DMS153 (cell line): Measurements from ENCODE around the gene CKS1B.

Source experiments
- DNase-seq: peaks from one replicate; lab custom pipeline; 2025; lab: John Stamatoyannopoulos, UW

Gene CKS1B

DNA sequence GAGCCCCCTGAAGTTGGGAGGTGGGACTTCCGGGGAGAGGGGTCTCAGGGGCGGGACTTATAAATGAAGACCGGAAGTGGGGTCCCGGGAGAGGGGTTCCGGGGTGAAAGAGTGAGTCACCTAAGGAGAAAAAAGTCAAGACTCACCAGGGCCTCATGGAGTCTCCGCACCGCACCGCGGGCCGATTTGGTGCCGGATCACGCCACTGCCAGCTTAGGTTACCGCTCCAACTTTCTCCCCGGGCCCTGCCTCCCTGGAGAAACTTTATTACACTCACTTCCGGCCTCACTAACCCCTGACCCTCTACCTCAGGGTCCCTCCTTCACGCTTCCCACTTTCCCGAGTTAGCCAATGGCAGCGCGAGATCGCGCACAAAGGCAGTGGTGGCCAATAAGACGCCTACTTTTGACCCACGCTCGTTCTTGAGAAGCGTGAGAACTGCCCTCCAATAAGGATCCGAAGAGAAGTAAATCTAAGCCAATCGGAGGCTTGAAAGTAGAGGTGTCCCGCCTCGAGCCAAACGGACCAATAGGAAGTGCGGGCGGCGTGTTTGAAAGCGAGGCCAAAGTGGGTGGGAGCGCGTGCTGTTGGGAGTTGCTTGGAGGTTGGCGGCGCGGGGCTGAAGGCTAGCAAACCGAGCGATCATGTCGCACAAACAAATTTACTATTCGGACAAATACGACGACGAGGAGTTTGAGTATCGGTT lies at the start of gene CKS1B:
Gene CKS1B, plus strand, starts transcription at position 580 of the 706 bp plus-strand sequence. Its CDS starts 65 bp downstream, at position 645.
- DNase-seq: peak; percentile 100

DNA sequence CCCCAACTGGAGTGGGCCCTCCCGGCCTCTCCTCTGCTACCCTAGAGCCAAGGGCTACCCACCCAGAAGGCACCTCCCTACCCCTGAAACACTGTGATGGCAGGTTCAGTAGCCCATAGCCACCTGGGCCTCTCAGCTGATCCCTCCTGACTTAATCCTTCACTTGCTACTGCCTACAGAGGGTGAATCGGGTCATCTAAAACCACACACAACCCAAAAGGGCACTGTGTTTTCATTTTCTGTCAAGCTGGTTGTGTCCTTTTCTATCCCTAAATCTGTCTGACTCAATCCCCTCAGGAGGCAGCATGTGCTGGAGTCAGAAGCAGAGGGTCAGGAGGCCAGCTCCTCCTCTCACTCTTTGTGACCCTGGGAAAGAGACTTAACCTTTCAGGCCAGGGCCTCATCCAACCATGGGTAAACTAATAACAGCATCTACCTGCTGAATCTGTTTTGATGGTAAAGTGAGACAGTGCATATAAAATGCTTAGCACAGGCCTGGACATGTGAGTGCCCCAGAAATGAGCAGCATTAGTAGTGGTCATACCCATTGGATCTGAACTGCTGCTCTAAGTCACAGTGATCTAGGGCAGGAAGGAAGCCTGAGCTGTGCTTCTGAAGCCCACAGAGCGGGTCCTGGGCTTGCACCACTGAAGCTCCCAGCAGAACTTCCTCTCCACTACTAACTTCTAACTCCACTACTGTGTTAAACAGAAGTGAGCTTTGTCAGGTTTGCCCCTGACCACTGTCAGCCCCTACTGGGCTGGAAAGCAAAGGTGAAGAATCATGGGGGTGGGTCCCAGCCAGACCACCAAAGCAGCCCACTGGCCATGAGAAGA lies 48.9 kb upstream of the CKS1B start:
- DNase-seq: no peak

DNA sequence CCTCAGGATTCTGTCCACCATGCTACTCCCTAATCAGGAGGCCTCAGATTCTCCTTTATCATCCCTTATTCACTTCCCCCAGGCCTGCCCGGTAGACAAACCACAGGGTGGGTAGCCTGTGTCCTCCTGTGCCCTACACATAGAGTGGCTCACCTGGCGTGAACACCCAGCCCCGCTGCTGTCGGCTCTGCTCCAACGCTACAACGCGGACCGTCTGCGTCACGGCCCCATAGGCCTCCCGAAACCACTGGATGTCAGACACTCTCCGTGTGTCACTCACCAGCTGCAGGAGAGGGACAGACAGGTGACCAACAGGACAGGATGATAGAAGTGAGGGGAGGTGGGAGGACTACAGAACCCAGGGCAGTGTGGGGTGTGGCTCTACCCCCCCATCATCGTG lies 48.3 kb upstream of the CKS1B start:
- no peak for DNase-seq

DNA sequence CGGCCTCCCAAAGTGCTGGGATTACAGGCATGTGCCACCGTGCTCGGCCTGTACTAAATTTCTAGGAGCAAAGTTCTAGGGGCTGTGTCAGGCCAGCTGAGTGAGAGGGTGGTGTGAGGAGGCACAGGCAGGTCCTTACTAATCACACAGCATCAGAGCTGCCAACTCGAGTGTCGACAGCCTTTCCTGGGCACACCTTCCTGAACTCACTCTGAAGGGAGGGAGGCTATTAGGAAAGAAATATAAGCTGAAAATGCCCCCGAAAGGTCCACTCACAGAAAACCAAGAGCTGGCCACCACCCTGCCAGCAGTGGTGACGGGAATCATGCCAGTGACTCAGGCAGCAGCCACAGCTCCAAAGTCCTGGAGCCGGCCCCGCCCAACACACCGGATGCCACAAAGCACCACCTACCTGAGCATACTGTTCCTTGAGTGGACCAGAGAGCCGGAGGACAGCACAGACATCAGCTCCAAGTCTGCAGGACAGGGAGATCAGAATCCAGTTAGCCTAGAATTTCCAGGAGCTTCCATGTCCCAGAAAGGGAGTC lies 42.5 kb upstream of the CKS1B start:
- peak; percentile 32 for DNase-seq

DNA sequence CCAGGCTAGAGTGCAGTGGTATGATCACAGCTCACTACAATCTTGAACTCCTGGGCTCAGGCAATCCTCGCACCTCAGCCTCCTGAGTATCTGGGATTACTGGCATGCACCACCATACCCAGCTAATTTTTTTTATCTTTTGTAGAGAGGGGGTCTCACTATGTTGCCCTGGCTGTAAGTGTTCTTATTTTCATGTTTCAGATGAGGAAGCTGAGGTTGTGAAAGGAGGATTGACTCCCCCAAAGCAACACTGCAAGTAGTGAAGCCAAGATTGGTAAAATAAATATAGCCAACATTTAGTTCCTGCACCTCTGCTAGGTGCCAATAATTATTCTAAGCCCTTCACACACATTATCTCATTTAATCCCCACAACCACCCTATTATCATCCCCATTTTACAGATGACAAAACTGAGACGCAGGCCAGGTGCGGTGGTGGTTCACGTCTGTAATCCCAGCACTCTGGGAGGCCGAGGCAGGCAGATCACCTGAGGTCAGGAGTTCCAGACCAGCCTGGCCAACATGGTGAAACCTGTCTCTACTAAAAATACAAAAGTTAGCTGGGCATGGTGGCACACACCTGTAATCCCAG lies 40.0 kb upstream of the CKS1B start:
- DNase-seq: no peak

DNA sequence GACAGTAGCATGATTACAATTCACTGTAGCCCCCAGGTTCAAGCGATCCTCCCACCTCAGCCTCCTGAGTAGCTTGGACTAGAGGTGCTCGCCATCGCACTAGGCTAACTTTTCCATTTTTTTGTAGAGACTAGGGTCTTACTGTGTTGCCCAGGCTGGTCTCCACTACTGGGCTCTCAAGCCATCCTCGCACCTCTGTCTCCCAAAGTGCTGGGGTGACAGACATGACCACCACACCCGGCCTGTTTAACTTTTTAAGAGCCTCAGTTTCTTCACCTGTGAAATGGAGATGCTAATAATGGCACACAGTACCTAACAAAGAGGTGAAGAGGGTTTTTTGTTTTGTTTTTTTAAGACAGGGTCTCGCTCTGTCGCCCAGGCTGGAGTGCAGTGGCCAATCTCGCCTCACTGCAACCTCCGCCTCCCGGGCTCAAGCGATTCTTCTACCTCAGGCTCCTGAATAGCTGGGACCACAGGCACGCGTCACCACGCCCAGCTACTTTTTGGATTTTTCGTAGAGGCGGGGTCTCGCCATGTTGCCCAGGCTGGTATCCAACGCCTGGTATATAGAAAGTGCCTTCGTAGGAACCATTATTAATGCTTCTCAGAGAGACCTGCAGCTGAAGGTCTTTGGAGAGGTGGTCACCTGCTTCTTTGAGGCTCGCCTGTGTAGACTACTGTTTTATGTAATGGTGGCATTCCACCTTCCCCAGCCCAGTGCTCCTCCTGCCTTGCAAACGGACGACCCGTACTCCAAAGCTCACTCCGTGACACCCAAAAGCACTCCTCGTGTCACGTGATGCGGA lies 38.5 kb upstream of the CKS1B start:
- no peak for DNase-seq

DNA sequence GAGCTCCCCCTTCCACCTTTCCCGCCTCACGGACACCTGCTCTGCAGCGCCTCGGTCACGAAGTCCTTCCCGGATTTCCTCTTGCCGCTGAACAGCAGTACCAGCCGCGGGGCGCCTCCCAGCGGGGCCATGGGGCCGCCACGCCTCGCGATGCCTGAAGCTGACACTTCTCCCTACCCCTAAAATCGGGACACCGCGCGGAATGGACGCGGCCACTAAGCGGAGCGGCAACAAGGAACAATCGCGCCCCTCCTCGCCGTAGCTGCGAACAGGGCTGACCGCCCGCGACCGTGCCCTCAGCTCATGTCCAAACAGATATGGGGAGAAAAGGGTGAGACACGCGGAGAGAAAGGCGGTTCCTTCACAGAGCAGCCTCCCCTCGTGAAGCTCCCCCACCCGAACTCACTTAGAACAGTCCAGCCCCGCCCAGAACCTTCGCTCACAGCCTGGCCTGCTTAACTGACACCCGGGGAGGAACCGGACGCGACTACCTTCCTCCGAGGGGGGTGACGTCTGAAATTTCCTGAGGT lies 37.9 kb upstream of the CKS1B start, which contains the start of gene PMVK:
Gene PMVK, minus strand, starts transcription at position 165 of the 530 bp plus-strand sequence. Its CDS starts 34 bp downstream, at position 131.
- DNase-seq: peak; percentile 98

DNA sequence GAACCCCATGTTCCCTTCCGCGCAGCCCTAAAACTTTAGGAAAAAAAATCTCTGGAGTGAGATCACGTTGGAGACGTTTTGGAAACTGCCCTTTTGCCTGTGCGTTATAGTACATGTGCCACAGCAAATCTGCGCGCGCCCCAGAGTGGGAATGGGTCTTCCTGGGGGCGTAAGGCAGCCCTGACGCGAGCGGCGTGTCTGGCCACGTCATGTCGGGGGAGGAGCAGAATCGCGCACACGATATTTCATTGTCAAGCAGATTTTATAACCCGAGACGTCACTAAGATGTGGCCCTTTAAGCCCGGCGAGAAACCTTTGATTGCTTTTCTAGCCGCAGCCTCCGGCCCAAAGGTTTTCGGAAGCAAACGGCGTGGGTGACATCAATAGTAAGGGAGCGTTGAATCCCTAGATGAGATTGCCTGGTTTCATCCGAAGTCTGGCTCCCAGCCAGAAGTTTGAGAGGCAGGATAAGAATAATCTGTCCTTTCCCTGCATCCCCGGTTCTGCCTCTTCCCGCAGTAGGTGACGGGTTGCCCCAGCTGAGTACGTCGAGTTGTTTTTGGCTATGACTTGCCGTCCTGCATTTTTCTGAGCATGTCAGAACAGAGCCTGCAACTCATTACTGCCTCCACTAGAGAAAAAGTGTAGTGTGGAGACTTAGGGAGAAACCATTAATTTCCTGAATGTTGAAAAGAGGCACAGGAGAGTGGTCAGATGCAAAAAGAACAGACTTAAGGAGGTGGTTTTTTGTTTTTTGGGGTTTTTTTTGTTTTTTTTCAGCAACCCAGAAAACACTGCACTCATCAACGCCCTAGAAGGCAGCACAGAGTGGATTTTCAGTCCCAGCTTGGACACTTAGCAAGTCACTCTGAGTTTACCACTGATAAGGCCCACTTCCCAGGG lies 37.1 kb upstream of the CKS1B start:
- peak; percentile 91 for DNase-seq

DNA sequence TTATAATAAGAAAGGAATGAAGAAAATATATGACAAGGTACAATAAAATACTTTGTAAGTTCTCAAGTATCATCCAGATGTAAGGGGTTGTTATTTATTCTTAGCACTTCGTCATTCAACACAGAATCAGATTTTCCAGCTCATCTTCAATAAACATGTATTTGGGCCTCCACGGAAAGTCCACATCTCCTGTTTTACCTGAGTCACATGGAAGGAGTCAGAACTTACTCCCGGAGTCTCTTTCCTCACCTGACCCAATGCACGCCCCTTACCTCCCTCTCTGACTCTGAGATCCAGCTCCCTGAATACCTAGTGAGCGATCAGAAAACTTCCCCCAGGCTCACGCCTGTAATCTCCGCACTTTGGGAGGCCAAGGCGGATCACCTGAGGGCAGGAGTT lies 36.5 kb upstream of the CKS1B start:
- no peak for DNase-seq

DNA sequence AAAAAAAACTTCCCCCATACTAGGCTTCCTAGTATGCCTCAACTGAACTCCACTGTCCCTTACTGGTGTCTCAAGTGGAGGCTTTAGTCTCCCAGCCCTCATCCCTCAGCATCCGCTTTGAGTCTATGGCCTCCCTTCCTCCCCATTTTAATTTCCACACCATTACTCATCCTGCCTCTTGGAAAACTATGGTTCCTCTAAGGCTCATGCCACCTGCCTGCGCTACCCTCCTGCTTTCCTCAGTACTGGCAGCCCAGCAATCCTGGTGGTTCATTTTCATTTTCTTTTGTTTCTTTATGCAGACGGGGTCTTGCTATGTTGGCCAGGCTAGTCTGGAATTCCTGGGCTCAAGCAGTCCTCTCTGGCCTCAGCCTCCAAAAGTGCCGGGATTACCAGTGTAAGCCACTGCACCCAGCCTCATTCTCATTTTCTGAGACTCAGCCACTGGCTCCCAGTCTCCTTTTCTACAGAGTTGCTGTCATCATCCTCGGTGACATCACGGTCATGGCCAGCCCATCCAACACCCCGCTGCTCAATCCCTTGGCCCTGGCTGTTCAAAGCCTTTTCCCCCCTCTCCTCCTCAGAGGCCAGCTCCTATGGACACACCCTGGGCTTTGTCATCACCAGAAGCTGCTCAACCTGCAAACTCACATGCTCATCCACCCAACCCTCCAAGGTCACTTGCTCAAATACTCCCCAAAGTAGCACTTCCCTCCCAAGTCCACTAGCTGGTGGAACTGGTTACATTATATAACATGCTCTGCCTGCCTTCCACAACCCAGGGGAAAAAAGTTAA lies 35.7 kb upstream of the CKS1B start:
- DNase-seq: no peak

DNA sequence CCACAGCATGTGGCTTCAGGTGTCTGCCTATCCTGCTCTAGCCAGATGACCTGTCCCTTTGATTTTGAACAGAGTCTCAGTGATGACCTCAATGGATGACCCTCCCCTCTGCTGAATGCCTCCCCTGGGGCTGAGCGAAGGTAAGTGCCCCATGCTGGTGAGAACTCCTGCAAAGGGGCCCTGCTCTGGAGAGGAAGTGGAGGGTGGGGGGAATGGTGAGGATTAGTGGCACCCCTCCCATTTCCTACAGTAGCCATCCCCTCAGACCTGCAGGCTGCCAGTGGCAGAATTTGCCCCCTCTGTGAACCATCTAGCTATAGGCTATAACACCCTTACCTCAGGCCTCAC lies 34.3 kb upstream of the CKS1B start:
- DNase-seq: no peak

DNA sequence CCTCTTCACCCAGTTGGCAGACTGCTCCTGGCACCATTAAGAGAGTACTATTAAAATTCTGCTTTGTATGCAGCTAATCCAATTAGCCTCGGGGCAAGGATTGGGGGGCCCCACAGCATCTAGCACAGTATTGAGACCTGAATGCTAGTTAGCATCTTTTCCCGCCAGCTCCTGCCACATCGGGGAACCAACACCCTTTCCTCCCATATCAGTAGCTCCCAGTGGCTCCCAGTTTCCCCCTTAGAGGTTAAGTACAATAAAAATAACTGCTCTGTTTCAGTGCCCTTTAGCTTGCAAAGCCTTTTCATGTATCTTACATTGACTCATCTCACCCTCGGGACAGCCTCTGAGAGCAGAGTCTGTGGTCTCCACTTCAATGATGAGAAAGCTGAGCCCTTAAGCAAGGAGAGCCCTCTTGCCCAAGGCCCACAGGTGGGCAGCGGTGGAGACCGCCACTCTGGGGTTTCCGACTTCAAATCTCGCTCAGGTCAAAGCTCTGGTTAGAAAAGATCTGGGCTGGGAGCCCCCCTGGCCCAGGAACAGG lies 33.8 kb upstream of the CKS1B start:
- no peak for DNase-seq

DNA sequence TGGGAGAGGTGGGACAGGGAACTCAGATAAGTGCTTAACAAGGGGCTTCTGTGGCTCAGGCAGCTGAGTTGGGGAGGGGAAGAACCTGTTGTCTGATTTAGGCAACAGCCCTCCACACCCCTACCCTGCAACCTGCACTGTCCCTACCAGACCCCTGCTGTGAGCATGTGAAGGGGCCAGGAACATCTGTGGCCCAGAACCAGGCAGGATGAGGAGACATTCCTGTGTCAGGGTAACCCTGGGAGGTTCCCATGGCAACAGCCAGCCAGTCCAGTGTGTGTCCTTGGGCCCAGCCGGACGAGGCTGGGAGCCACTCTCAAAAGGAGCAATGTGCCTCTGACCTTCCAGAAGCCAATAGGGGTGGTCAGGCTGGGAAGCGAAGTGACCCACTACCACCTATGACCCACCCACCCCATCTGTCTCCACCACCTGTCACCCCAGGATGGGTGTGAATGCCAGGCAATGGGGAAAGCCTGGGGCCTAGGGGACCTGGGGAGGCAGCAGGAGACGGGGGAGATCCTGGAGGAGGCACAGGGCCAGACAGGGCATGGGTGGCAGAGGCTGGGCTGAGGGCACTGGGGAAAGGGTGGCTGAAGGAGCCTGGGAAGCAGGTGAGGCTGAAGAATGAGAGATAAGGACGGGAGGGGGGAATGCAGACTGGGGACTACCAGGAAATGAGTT lies 33.0 kb upstream of the CKS1B start:
- no peak for DNase-seq

DNA sequence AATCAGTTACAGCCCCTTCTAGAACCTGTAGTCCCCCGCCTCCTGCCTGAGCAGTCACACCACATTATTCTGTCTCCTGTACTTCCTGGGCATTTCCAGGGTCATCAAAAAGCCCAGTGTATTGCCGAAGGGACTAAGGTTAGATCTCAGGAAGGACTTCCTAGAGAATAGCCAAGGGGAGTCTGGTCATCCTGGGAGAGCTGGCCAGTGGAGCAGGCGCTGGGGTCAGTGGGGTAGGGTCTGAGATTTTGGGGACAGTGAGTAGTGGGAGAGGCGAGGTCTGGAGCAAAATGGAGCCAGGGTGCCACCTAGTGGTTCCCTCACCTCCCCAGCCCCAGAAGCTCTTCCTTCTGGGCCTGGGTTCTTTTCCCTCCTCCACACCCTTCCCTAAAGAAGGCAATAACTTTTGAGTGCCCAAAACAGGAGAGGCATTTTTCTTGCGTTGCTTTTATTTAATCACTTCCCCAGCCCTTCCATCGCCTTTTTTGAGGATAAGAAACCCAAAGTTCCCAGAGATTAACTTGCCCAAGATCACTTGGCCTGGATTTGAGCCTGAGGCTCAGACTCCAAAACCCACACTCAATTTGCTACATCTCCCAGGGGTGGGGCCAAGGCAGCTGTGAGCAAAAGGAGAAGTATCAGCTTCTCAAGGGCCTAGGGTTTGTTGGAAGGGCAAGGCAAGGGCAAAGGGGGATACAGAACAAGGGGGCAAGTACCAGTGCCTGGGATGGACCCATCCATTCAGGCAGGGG lies 30.7 kb upstream of the CKS1B start:
- no peak for DNase-seq

DNA sequence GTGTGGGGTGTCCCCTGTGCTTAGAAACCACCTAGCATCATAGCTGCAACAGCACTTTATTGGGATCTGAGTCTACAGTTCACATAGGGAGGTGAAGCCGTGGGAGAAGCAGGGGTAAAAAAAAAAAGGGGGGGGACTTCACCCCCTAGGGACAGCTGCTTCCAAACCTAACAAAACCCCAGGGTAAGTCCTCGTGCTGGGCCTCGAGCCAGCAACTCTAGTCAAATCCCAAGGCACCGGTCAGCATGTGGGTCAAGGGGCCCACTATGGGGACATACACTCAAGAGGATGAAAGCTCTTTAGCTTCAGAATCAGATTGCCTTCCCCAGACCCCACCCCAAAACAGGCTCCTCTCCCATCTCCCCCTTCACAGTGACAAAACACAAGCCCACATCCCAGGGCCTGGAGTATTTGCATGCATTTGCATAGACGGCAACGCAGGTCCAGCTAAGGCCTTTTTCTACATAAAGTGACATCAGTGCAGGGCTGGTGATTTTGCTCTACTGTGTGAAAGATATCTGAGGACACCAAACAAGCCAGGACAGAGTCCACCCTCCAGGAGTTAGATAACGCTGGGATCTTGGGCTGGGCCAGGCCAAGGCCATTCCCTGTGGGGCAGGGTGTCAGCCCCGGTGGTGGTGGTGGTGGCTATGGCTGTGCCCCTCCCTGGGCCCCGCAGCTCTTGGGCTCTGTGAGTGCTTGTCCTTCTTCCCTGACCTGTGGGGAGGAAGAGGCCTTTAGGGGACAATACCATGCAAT lies 29.9 kb upstream of the CKS1B start:
- DNase-seq: no peak

DNA sequence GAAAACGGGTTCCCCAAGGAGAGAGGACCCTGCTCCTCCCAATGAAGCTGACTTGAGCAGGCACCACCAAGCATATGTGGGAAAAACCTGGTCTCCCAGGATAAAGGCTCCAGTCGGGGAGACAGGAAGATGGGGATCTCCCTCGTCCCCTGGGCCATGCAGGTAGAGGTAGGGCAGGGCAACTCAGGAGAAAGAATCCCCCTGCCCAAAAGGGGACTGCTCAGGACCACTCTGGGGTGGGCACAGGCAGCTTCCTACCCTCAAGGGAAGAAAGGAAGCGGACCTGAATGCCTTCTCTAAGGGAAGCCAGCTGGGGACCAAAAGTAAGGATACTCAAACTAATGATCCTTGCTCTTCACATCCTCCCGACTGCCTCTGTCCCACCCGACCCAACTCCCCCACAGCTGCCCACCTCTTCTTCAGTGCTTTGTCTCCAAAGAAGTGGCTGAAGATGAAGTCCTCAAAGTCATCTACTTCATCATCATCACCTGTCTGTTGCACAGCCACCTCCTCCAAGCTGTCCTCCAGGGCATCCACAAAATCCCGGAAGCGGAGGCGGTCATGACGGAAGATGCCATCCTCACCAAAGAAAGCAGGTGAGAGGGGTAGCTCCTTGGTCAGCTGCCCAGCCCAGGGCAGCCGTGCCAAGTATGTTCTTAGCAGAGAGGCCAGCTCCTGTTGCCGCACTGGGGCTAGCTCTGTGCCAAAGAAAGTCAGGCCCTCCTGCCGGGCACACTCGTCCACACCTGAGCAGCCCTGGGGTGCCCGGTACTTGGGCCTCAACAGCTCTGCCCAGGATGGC lies 29.1 kb upstream of the CKS1B start:
- DNase-seq: no peak
